Activated B cell treated with CpG ODN at 0.5 μM for 24 hours (primary cell): ENCODE data around the gene ARHGAP24. TPM values are rescaled to one million over a fixed set of nuclear protein-coding genes. Genes with fewer than 3 reads are reported as not detected.

Source experiments
- ATAC-seq: fragments of 200-7000 bp; cut with Tn5 transposase; one replicate; pipeline ENCODE4 v1.10.0; 2021; ENCODE audit warnings: low read depth, mild to moderate bottlenecking, moderate library complexity
- CTCF ChIA-PET: fragments of 350-600 bp; sonication (Branson Sonifier 250); formaldehyde crosslinking; loops from one replicate; lab custom pipeline; 2021; ENCODE audit warnings: antibody characterized with exemption; lab: Charles Lee
- POLR2A ChIA-PET: fragments of 350-600 bp; sonication (Branson Sonifier 250); formaldehyde crosslinking; loops from one replicate; lab custom pipeline; 2021; ENCODE audit warnings: antibody characterized with exemption; lab: Charles Lee
- DNase-seq: peaks from one replicate; pipeline ENCODE4 v3.0.0; 2022
- H3K27ac Mint-ChIP-seq: one replicate; pipeline ENCODE4 v1.8.0; 2020; ENCODE audit warnings: mixed read lengths
- H3K27me3 Mint-ChIP-seq: one replicate; pipeline ENCODE4 v1.8.0; 2021; ENCODE audit warnings: mixed read lengths
- H3K36me3 Mint-ChIP-seq: one replicate; pipeline ENCODE4 v1.8.0; 2021; ENCODE audit warnings: low read depth, mixed read lengths
- H3K4me1 Mint-ChIP-seq: one replicate; pipeline ENCODE4 v1.8.0; 2021; ENCODE audit warnings: mixed read lengths
- H3K4me3 Mint-ChIP-seq: one replicate; pipeline ENCODE4 v1.8.0; 2020; ENCODE audit warnings: mild to moderate bottlenecking, mixed read lengths
- H3K9me3 Mint-ChIP-seq: one replicate; pipeline ENCODE4 v1.8.0; 2020; ENCODE audit warnings: mixed read lengths
- intact Hi-C: fragments of 100-400 bp; cut with micrococcal nuclease; formaldehyde crosslinking; loops from one replicate; pipeline ENCODE4 v1.15.1; 2024
- total RNA-seq: library from RNA; stranded (reverse); gene quantifications from 2 replicates; pipeline ENCODE4 v1.2.3, GENCODE V29; 2022
- TF ChIP-seq, protein P1 (sequence below): fragments of 200-600 bp; IDR thresholded peaks from one replicate; pipeline ENCODE4 v1.8.0; 2022; ENCODE audit warnings: antibody characterized with exemption, mild to moderate bottlenecking

Gene ARHGAP24
- total RNA-seq, 1 donor from 2014 or later = 231 TPM

DNA sequence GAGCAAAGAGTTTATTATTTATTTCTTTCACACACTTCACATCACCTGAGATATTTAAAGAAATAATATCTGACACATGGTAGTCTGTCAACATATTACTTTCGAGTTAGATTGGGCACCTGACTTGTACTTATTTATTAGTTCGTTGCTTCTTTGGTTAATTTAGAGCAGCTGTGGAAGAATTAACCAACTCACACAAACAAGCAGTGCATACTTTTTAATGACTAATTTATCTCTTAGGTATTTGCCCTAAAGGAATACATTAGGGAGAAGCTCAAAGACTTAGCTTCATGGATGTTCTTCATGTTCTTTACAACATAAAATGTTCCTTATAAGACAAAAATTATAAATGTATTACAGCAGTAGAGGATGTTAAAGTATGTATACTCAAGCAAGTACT lies 242.9 kb downstream of the ARHGAP24 start:
- no peaks in the 10 kb centered on the region for H3K9me3 Mint-ChIP-seq
- H3K27me3 Mint-ChIP-seq = no peaks in the 10 kb centered on the region
- intact Hi-C loops = loop anchor here (1.0 kb wide), 1 partner anchor 10 kb away; no protein-coding TSS in a partner anchor
- TF ChIP-seq, protein P1, sequence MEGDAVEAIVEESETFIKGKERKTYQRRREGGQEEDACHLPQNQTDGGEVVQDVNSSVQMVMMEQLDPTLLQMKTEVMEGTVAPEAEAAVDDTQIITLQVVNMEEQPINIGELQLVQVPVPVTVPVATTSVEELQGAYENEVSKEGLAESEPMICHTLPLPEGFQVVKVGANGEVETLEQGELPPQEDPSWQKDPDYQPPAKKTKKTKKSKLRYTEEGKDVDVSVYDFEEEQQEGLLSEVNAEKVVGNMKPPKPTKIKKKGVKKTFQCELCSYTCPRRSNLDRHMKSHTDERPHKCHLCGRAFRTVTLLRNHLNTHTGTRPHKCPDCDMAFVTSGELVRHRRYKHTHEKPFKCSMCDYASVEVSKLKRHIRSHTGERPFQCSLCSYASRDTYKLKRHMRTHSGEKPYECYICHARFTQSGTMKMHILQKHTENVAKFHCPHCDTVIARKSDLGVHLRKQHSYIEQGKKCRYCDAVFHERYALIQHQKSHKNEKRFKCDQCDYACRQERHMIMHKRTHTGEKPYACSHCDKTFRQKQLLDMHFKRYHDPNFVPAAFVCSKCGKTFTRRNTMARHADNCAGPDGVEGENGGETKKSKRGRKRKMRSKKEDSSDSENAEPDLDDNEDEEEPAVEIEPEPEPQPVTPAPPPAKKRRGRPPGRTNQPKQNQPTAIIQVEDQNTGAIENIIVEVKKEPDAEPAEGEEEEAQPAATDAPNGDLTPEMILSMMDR = no peak
- peaks cover 45% of the 10 kb centered on the region for H3K4me1 Mint-ChIP-seq
- no peak for DNase-seq
- no peak for ATAC-seq
- peak overlapping the region; percentile 26 for H3K27ac Mint-ChIP-seq
- peaks cover 24% of the 10 kb centered on the region for H3K36me3 Mint-ChIP-seq
- ChIA-PET CTCF (interaction anchor here (0.6 kb wide), 1 partner anchor 11 kb away, joined by 3 read pairs; no protein-coding TSS in a partner anchor), POLR2A (no interaction called here)
- H3K4me3 Mint-ChIP-seq = no peak overlapping the region

DNA sequence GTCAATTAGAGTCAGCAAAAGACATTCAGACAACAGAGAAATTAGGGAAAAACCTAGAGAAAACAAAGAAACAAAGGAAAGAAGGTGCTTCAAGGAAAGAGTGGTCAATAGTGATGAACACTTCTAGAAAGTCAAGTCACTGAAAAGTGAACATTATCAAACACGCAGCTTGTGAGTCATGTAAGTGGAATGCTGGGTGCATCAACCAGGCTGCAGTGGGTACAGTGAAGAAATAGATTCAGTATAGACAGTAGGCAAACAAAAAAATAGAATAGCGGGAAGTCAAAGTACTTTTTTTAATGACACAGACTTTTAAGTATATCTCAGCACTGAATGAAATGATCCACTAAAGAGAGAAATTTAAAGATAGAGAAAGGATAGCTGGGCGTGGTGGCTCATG lies 245.8 kb downstream of the ARHGAP24 start:
- Mint-ChIP-seq H3K9me3 (no peaks in the 10 kb centered on the region), H3K27ac (peak overlapping the region; percentile 63), H3K27me3 (no peaks in the 10 kb centered on the region), H3K36me3 (peaks cover 32% of the 10 kb centered on the region), H3K4me1 (peaks cover 44% of the 10 kb centered on the region), H3K4me3 (no peak overlapping the region)
- CTCF ChIA-PET = interaction anchor here (1.0 kb wide), 1 partner anchor 13 kb away, joined by 3 read pairs; no protein-coding TSS in a partner anchor
- DNase-seq (no peak), ATAC-seq (no peak)
- TF ChIP-seq, protein P1 = no peak
- POLR2A ChIA-PET = interaction anchor here (0.7 to 1.1 kb wide), 2 partner anchors 13 to 246 kb away, joined by 3 to 4 read pairs; partner anchors contain the start of gene ARHGAP24
- intact Hi-C loops = no loop called here

GRCh38 chr4:85722401-85722800 lies 247.5 kb downstream of the ARHGAP24 start:
- TF ChIP-seq, protein P1 = no peak
- no peak overlapping the region for H3K4me3 Mint-ChIP-seq
- no peaks in the 10 kb centered on the region for H3K9me3 Mint-ChIP-seq

DNA sequence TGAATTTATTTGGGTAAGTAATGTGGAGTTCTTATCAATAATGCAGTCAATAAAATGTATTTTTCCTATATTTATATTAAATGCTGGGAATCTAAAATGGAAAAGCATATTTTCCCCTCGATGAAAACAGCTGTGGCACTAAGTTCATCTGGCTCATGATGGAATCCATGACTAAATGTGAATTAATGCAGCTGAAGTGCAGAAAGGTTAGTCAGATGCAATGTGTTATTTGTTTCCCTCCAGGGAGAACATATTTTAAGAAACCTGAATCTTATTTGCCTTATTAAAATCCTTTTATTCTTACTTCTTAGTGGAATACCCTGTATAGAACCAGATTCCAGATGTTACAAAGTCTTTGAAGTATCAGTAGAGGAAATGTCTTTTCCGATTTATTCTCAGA lies 247.9 kb downstream of the ARHGAP24 start:
- Mint-ChIP-seq H3K4me1 (peaks cover 43% of the 10 kb centered on the region), H3K9me3 (no peaks in the 10 kb centered on the region)

More at GRCh38 chr4:85722401-85722800, 247.5 kb downstream of the ARHGAP24 start:
- Mint-ChIP-seq H3K36me3 (peaks cover 31% of the 10 kb centered on the region), H3K4me1 (peaks cover 43% of the 10 kb centered on the region), H3K27me3 (no peaks in the 10 kb centered on the region), H3K27ac (peak overlapping the region; percentile 15)
- ChIA-PET CTCF (no interaction called here), POLR2A (interaction anchor here (0.7 kb wide), 1 partner anchor 13 kb away, joined by 3 read pairs; no protein-coding TSS in a partner anchor)
- intact Hi-C loops = no loop called here
- DNase-seq (no peak), ATAC-seq (no peak)

More for the DNA sequence above, 247.9 kb downstream of the ARHGAP24 start:
- ChIA-PET CTCF (no interaction called here), POLR2A (interaction anchor here (0.7 kb wide), 1 partner anchor 13 kb away, joined by 3 read pairs; no protein-coding TSS in a partner anchor)
- DNase-seq (no peak), ATAC-seq (no peak)
- intact Hi-C loops = no loop called here
- TF ChIP-seq, protein P1 = no peak
- Mint-ChIP-seq H3K4me3 (no peak overlapping the region), H3K27ac (no peak overlapping the region), H3K27me3 (no peaks in the 10 kb centered on the region), H3K36me3 (peaks cover 34% of the 10 kb centered on the region)
